Measurements from ENCODE around the gene NCMAP. TPM values are rescaled to one million over a fixed set of nuclear protein-coding genes. Genes with fewer than 3 reads are reported as not detected.

The NCMAP gene
- total and polyA plus RNA-seq, 2 experiments from 2014 or later = 0.17 to 0.23 TPM

DNA sequence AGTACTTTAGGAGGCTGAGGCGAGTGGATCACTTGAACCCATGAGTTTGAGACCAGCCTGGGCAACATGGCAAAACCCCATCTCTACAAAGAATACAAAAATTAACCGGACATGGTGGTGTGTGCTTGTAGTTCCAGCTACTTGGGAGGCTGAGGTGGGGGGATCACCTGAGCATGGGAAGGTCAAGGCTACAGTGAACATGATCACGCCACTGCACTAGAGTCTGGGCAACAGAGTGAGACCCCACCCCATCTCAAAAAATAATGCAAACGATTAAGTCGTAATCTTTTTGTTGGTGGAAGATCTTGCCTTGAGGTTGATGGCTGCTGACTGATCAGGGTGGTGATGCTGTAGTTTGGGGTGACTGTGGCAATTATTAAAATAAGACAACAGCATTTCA, 47.0 kb upstream of the NCMAP start (continued):
- no peak for TF ChIP-seq CREB1 (CRISPR knock-in tag; IDR thresholded peaks at IDR 0.05; ENCODE audit: low read depth)
- TF ChIP-seq, protein P1, sequence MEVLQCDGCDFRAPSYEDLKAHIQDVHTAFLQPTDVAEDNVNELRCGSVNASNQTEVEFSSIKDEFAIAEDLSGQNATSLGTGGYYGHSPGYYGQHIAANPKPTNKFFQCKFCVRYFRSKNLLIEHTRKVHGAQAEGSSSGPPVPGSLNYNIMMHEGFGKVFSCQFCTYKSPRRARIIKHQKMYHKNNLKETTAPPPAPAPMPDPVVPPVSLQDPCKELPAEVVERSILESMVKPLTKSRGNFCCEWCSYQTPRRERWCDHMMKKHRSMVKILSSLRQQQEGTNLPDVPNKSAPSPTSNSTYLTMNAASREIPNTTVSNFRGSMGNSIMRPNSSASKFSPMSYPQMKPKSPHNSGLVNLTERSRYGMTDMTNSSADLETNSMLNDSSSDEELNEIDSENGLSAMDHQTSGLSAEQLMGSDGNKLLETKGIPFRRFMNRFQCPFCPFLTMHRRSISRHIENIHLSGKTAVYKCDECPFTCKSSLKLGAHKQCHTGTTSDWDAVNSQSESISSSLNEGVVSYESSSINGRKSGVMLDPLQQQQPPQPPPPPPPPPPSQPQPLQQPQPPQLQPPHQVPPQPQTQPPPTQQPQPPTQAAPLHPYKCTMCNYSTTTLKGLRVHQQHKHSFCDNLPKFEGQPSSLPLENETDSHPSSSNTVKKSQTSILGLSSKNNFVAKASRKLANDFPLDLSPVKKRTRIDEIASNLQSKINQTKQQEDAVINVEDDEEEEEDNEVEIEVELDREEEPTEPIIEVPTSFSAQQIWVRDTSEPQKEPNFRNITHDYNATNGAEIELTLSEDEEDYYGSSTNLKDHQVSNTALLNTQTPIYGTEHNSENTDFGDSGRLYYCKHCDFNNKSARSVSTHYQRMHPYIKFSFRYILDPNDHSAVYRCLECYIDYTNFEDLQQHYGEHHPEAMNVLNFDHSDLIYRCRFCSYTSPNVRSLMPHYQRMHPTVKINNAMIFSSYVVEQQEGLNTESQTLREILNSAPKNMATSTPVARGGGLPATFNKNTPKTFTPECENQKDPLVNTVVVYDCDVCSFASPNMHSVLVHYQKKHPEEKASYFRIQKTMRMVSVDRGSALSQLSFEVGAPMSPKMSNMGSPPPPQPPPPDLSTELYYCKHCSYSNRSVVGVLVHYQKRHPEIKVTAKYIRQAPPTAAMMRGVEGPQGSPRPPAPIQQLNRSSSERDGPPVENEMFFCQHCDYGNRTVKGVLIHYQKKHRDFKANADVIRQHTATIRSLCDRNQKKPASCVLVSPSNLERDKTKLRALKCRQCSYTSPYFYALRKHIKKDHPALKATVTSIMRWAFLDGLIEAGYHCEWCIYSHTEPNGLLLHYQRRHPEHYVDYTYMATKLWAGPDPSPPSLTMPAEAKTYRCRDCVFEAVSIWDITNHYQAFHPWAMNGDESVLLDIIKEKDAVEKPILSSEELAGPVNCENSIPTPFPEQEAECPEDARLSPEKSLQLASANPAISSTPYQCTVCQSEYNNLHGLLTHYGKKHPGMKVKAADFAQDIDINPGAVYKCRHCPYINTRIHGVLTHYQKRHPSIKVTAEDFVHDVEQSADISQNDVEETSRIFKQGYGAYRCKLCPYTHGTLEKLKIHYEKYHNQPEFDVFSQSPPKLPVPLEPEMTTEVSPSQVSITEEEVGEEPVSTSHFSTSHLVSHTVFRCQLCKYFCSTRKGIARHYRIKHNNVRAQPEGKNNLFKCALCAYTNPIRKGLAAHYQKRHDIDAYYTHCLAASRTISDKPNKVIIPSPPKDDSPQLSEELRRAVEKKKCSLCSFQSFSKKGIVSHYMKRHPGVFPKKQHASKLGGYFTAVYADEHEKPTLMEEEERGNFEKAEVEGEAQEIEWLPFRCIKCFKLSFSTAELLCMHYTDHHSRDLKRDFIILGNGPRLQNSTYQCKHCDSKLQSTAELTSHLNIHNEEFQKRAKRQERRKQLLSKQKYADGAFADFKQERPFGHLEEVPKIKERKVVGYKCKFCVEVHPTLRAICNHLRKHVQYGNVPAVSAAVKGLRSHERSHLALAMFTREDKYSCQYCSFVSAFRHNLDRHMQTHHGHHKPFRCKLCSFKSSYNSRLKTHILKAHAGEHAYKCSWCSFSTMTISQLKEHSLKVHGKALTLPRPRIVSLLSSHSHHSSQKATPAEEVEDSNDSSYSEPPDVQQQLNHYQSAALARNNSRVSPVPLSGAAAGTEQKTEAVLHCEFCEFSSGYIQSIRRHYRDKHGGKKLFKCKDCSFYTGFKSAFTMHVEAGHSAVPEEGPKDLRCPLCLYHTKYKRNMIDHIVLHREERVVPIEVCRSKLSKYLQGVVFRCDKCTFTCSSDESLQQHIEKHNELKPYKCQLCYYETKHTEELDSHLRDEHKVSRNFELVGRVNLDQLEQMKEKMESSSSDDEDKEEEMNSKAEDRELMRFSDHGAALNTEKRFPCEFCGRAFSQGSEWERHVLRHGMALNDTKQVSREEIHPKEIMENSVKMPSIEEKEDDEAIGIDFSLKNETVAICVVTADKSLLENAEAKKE (CRISPR knock-in tag; IDR thresholded peaks at IDR 0.05) = no peak

- Mint-ChIP-seq H3K27ac (no peak overlapping the region), H3K9me3 (no peaks in the 10 kb centered on the region), H3K36me3 (ENCODE audit: low read depth) (no peaks in the 10 kb centered on the region), H3K27me3 (ENCODE audit: insufficient read depth, low read depth, poor library complexity) (no peaks in the 10 kb centered on the region), H3K4me1 (peaks cover 11% of the 10 kb centered on the region), H3K4me3 (no peak overlapping the region)
- no peak overlapping the region for H3K27ac ChIP-seq (ENCODE audit: low read depth)
- H3K9me2 ChIP-seq (ENCODE audit: insufficient read depth) = no peaks in the 10 kb centered on the region
- H3K4me2 ChIP-seq = no peak overlapping the region
- ATAC-seq (no peak), DNase-seq (ENCODE audit: low spot score) (no peak)
- H4K20me1 ChIP-seq (replicated peaks; ENCODE audit: insufficient read depth) = no peaks in the 10 kb centered on the region
- no peak overlapping the region for H2AFZ ChIP-seq
- H3K79me2 ChIP-seq (replicated peaks; ENCODE audit: insufficient read depth) = peaks cover 7% of the 10 kb centered on the region
- H3K4me3 ChIP-seq = no peak overlapping the region
- no peak for TF ChIP-seq STAT1 (IDR thresholded peaks at IDR 0.05; ENCODE audit: unreplicated experiment)
- TF ChIP-seq EZH2phosphoT487 (IDR thresholded peaks at IDR 0.05; ENCODE audit: unreplicated experiment) = no peak
- TF ChIP-seq ZNF331 (CRISPR knock-in tag; IDR thresholded peaks at IDR 0.05; ENCODE audit: low read depth) = no peak
- TF ChIP-seq, protein P2, sequence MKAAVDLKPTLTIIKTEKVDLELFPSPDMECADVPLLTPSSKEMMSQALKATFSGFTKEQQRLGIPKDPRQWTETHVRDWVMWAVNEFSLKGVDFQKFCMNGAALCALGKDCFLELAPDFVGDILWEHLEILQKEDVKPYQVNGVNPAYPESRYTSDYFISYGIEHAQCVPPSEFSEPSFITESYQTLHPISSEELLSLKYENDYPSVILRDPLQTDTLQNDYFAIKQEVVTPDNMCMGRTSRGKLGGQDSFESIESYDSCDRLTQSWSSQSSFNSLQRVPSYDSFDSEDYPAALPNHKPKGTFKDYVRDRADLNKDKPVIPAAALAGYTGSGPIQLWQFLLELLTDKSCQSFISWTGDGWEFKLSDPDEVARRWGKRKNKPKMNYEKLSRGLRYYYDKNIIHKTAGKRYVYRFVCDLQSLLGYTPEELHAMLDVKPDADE (IDR thresholded peaks at IDR 0.05) = no peak
- TF ChIP-seq CREB1 (CRISPR knock-in tag; IDR thresholded peaks at IDR 0.05; ENCODE audit: low read depth) = no peak
- no peaks in the 10 kb centered on the region for H3K27me3 ChIP-seq (ENCODE audit: insufficient read depth)
- no peaks in the 10 kb centered on the region for H3K36me3 ChIP-seq (ENCODE audit: insufficient read depth)
- H3K4me1 ChIP-seq (ENCODE audit: insufficient read depth) = no peaks in the 10 kb centered on the region
- H3F3A ChIP-seq (replicated peaks; ENCODE audit: low read depth) = no peaks in the 10 kb centered on the region
Measured at GRCh38 chr1:24513706-24514105, 42.2 kb upstream of the NCMAP start.

All from GM23338 (cell line).